Endothelial cell of umbilical vein (primary cell): ENCODE results near the gene TTLL11.

Experiments used
- CTCF ChIP-seq, 2 donors: IDR thresholded peaks; 1 replicate in 1 of 2; 2 replicates in 1 of 2; pipeline ENCODE4 v1.5.1; 2011; ENCODE audit warnings: low read length in 2 of 2, mild to moderate bottlenecking in 2 of 2, moderate library complexity in 2 of 2, control low read depth in 1 of 2, inconsistent platforms in 1 of 2, low read depth in 1 of 2; ENCODE audit not compliant: insufficient read depth in 1 of 2; ENCODE audit errors: extremely low read depth in 1 of 2
- EZH2 ChIP-seq: IDR thresholded peaks from 2 replicates; pipeline ENCODE4 v1.6.1; 2012; ENCODE audit warnings: borderline replicate concordance, low read depth, mild to moderate bottlenecking, moderate library complexity, low read length, inconsistent platforms; ENCODE audit not compliant: severe bottlenecking
- FOS ChIP-seq: IDR thresholded peaks from 2 replicates; pipeline ENCODE4 v1.6.1; 2011; ENCODE audit warnings: mild to moderate bottlenecking, low read length, moderate library complexity, borderline replicate concordance; ENCODE audit not compliant: insufficient read depth
- GATA2 ChIP-seq: IDR thresholded peaks from 2 replicates; pipeline ENCODE4 v1.7.0; 2011; ENCODE audit warnings: low read depth, mild to moderate bottlenecking, moderate library complexity, mixed read lengths, low read length; ENCODE audit not compliant: insufficient read length, insufficient read depth
- JUN ChIP-seq: IDR thresholded peaks from 2 replicates; pipeline ENCODE4 v1.6.1; 2011; ENCODE audit warnings: borderline replicate concordance, low read depth; ENCODE audit not compliant: insufficient read length, insufficient read depth
- MYC ChIP-seq: IDR thresholded peaks from one replicate; pipeline ENCODE4 v1.6.1; 2011; ENCODE audit warnings: mild to moderate bottlenecking, low read depth, low read length
- POLR2A ChIP-seq: IDR thresholded peaks from 2 replicates; pipeline ENCODE4 v1.6.1; 2012; ENCODE audit warnings: low read depth, mild to moderate bottlenecking, control low read depth, low read length
- POLR2AphosphoS5 ChIP-seq: IDR thresholded peaks from 2 replicates; pipeline ENCODE4 v1.6.1; 2012; ENCODE audit warnings: low read depth, mild to moderate bottlenecking, control low read depth, low read length, moderate library complexity; ENCODE audit not compliant: insufficient read depth
- TF ChIP-seq, protein P1 (sequence below): IDR thresholded peaks from 2 replicates; pipeline ENCODE4 v1.6.1; 2011; ENCODE audit not compliant: insufficient read depth, insufficient read length

GRCh38 chr9:121949766-121950165 is 143.3 kb downstream of the TTLL11 start:
- TF ChIP-seq POLR2AphosphoS5, result no peak
- no peak for TF ChIP-seq POLR2A
- TF ChIP-seq CTCF (IDR thresholded peaks at IDR 0.05; ENCODE audit: extremely low read depth in 1 of 2, insufficient read depth in 1 of 2, low read depth in 1 of 2, low read length in 2 of 2), result no peak
- TF ChIP-seq, protein P1, sequence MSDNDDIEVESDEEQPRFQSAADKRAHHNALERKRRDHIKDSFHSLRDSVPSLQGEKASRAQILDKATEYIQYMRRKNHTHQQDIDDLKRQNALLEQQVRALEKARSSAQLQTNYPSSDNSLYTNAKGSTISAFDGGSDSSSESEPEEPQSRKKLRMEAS, result no peak
- no peak for TF ChIP-seq EZH2
- no peak for TF ChIP-seq GATA2
- TF ChIP-seq JUN, result no peak
- TF ChIP-seq MYC, result no peak
- no peak for TF ChIP-seq FOS
